ENCODE data around the gene RPLP1. TPM values are rescaled to one million over a fixed set of nuclear protein-coding genes. Genes with fewer than 3 reads are reported as not detected.

The RPLP1 gene
- total and polyA plus RNA-seq, 2 of the 8 experiments (the other 6 are each of a cell fraction or from before 2014, with no cell fraction given), result 2,089 to 4,387 TPM

DNA sequence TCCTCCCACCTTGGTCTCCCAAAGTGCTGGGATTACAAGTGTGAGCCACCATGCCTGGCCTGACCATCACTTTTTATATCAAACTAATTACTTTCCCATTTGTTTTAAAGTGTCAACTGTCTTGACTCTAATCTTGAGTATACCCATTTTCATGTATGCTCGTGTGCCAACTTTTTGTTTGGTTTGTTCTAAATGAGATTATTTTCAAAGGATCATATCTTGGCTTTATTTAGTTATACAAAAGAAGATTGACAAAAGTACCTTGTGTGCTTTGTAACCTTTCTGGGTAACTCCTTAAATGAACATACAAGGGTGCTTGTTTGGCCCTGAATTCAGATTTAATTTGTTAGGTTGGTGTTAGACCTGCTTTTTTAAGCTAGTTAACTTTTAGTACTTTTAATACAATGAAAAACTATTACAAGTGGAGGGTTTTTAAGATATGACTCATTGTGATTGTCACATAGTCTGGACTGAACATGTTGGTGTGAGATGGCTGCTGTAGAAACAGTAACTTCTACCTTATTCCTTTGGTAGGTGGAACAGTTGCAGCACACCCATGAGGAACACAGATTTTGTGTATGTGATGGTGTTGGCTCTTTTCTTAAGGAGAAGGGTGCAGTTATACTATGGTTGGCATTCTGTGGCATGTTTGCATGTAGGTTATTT, 27.7 kb upstream of the RPLP1 start:
- Histone ChIP-seq H4K91ac (replicated peaks; ENCODE audit: insufficient read length, low read length) (no peak overlapping the region), H3K23ac (ENCODE audit: insufficient read length) (no peak overlapping the region), H3K9me3 (ENCODE audit: insufficient read depth in 2 of 2, low read depth in 1 of 2, low read length in 1 of 2) (no peaks in the 10 kb centered on the region), H2BK5ac (ENCODE audit: low read depth, low read length) (no peak overlapping the region), H3K14ac (ENCODE audit: insufficient read length) (no peak overlapping the region), H2BK12ac (ENCODE audit: low read depth, low read length) (no peak overlapping the region), H3K27ac (ENCODE audit: low read depth, low read length) (no peak overlapping the region), H3K79me1 (ENCODE audit: low read depth, low read length) (no peaks in the 10 kb centered on the region), H3K4me2 (ENCODE audit: insufficient read depth in 1 of 2, low read depth in 2 of 2, low read length in 2 of 2) (no peak overlapping the region), H3K23me2 (ENCODE audit: low read depth, low read length) (no peaks in the 10 kb centered on the region), H2BK15ac (ENCODE audit: low read length) (no peak overlapping the region), H2AFZ (ENCODE audit: low read length) (no peak overlapping the region), H3K18ac (ENCODE audit: extremely low read depth, low read length) (no peak overlapping the region), H3K36me3 (ENCODE audit: control insufficient read depth in 2 of 4, insufficient read depth in 4 of 4, low read length in 3 of 4) (peaks cover 23 to 93% (median 72%) of the 10 kb centered on the region in 4 experiments), H2AK5ac (ENCODE audit: low read depth, low read length) (no peak overlapping the region), H3K4ac (replicated peaks; ENCODE audit: insufficient read length, low read depth, low read length) (no peak overlapping the region), H3K79me2 (ENCODE audit: control insufficient read depth in 1 of 2, insufficient read depth in 2 of 2, low read length in 2 of 2) (no peaks in the 10 kb centered on the region; a peak in 1 of 4 replicates), H3K27me3 (replicated peaks in 1 of 4; ENCODE audit: control insufficient read depth in 3 of 4, extremely low read depth in 1 of 4, insufficient read depth in 3 of 4, low read length in 3 of 4) (no peaks in the 10 kb centered on the region), H3K56ac (replicated peaks; ENCODE audit: insufficient read length, low read depth, low read length) (no peak overlapping the region), H3K4me3 (ENCODE audit: extremely low read depth in 1 of 4, insufficient read depth in 2 of 4, low read depth in 3 of 4, low read length in 4 of 4) (no peak overlapping the region), H3K4me1 (replicated peaks in 1 of 4; ENCODE audit: control insufficient read depth in 3 of 4, insufficient read depth in 4 of 4, low read length in 3 of 4) (no peaks in the 10 kb centered on the region), H2BK120ac (replicated peaks; ENCODE audit: low read depth, low read length) (no peak overlapping the region), H2BK20ac (ENCODE audit: low read length) (no peak overlapping the region), H4K5ac (ENCODE audit: insufficient read length, low read depth, low read length) (no peak overlapping the region), H3K9ac (replicated peaks in 1 of 4; ENCODE audit: extremely low read depth in 1 of 4, low read depth in 3 of 4, low read length in 3 of 4) (no peak overlapping the region), H4K20me1 (replicated peaks in 1 of 2; ENCODE audit: control insufficient read depth in 1 of 2, insufficient read depth in 2 of 2, low read length in 2 of 2) (no peaks in the 10 kb centered on the region), H4K8ac (ENCODE audit: extremely low read depth, insufficient read depth, low read length) (no peak overlapping the region)
- no peak for DNase-seq (ENCODE audit: low read depth in 1 of 2, low spot score in 2 of 2)
- WGBS, 2 experiments (ENCODE audit: extremely low coverage in 1 of 2, insufficient coverage in 1 of 2, insufficient read length in 1 of 2, insufficient replicate concordance in 2 of 2, low coverage in 1 of 2, low lambda C conversion rate in 2 of 2, missing lambda C conversion rate in 1 of 2), result 100% methylated on average over 1 of the region's 1 CpG; no CpG with 5 or more reads in 1 of the 2 experiments
- no peak for FAIRE-seq
- no peak for TF ChIP-seq ZNF274 (IDR thresholded peaks at IDR 0.05; ENCODE audit: borderline replicate concordance, extremely low read depth, low read length)
- no peak for TF ChIP-seq KDM1A (IDR thresholded peaks at IDR 0.05; ENCODE audit: borderline replicate concordance, low read length)
- TF ChIP-seq SRF (IDR thresholded peaks at IDR 0.05; ENCODE audit: low read depth, low read length), result no peak
- TF ChIP-seq SP1 (IDR thresholded peaks at IDR 0.05; ENCODE audit: low read depth, low read length), result no peak
- ChIA-PET POLR2A (ENCODE audit: partially characterized antibody) (interaction anchor here (0.9 to 3.7 kb wide), 3 partner anchors 12 to 33 kb away, joined by 3 to 19 read pairs (median 4); partner anchors contain the start of gene RPLP1), CTCF (ENCODE audit: partially characterized antibody) (interaction anchor here (0.6 to 0.9 kb wide), 2 partner anchors 11 to 277 kb away, joined by 3 read pairs; partner anchors contain the start of gene KIF23)

Measured in H1 (cell line).